Neural cell (in vitro differentiated cells): ENCODE data around the gene ANKRD22.

ENCODE experiments used
- CTCF ChIP-seq: fragments of 450-650 bp; IDR thresholded peaks from 2 replicates; pipeline ENCODE4 v1.5.1; 2014; ENCODE audit warnings: antibody characterized with exemption, mild to moderate bottlenecking, moderate library complexity; ENCODE audit not compliant: poor library complexity, severe bottlenecking
- EP300 ChIP-seq: fragments of 450-650 bp; conservative IDR thresholded peaks from 2 replicates; pipeline ENCODE4 v1.6.1; 2014; ENCODE audit warnings: antibody characterized with exemption, mild to moderate bottlenecking, moderate library complexity; ENCODE audit not compliant: poor library complexity, severe bottlenecking
- EZH2 ChIP-seq: fragments of 200-600, 300-800 bp; shearing (Covaris generic), sonication (generic); IDR thresholded peaks from 2 replicates; pipeline ENCODE4 v1.6.1; 2014; ENCODE audit warnings: antibody characterized with exemption, low read length, borderline replicate concordance, mild to moderate bottlenecking; ENCODE audit not compliant: insufficient read depth, poor library complexity, severe bottlenecking
- MXI1 ChIP-seq: fragments of 450-650 bp; conservative IDR thresholded peaks from 2 replicates; pipeline ENCODE4 v1.6.1; 2014; ENCODE audit warnings: antibody characterized with exemption, mild to moderate bottlenecking; ENCODE audit not compliant: poor library complexity, severe bottlenecking
- POLR2AphosphoS5 ChIP-seq: IDR thresholded peaks from 2 replicates; pipeline ENCODE4 v1.6.1; 2012
- RAD21 ChIP-seq: fragments of 450-650 bp; conservative IDR thresholded peaks from 2 replicates; pipeline ENCODE4 v1.6.1; 2014; ENCODE audit warnings: antibody characterized with exemption, mild to moderate bottlenecking, moderate library complexity
- REST ChIP-seq: IDR thresholded peaks from 2 replicates; pipeline ENCODE4 v1.6.1; 2012; ENCODE audit warnings: borderline replicate concordance
- TAF1 ChIP-seq: IDR thresholded peaks from 2 replicates; pipeline ENCODE4 v1.6.1; 2012; ENCODE audit warnings: low read depth

GRCh38 chr10:88809621-88810020, 42.0 kb downstream of the ANKRD22 start:
- no peak for TF ChIP-seq CTCF
- no peak for TF ChIP-seq POLR2AphosphoS5
- TF ChIP-seq EP300, result no peak
- TF ChIP-seq REST, result no peak
- no peak for TF ChIP-seq EZH2
- TF ChIP-seq TAF1, result no peak
- TF ChIP-seq RAD21, result no peak
- TF ChIP-seq MXI1, result no peak
